Measurements from ENCODE around the gene ZNF821. TPM values are rescaled to one million over a fixed set of nuclear protein-coding genes. Genes with fewer than 3 reads are reported as not detected.

ZNF821 gene
- total RNA-seq, 1 experiment from 2014 or later = 4.9 TPM

DNA sequence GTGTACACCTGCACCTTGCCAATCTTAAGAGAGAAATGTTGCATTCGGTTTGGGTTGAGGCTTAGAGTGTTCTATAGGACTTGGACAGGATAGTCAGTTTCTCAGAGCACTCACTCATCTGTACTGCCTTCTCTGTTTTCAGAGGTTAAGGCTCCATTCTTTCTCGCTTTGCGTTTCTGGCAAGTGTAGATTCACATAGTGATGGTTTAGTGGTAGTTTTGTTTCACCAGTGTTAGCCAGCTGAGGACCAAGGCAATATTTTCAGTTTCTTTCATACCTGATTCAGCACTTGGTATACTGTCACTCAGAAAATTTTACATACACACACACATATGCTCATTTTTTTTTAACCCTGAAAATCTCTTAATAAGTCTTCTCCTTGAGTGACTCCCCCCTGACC, 36.9 kb downstream of the ZNF821 start:
- POLR2A ChIA-PET = no interaction called here
- RAD21 ChIA-PET (ENCODE audit: low non-redundant PET in 1 of 2, low total read pairs in 2 of 2, uncharacterized antibody in 2 of 2, unreplicated experiment in 2 of 2) = no interaction called here

More for the DNA sequence above, 36.9 kb downstream of the ZNF821 start:
- Histone ChIP-seq H3K9me3 (ENCODE audit: control insufficient read depth in 1 of 2, insufficient read depth in 1 of 2, low read depth in 1 of 2, low read length in 2 of 2) (no peaks in the 10 kb centered on the region), H3K36me3 (ENCODE audit: control insufficient read depth in 1 of 2, insufficient read depth in 2 of 2, low read length in 2 of 2) (peaks cover 11 to 14% of the 10 kb centered on the region in 2 experiments; a peak in 3 of 4 replicates), H3K4me1 (ENCODE audit: control insufficient read depth in 1 of 2, insufficient read depth in 2 of 2, low read length in 2 of 2) (peaks cover 6 to 23% of the 10 kb centered on the region in 2 experiments), H3K9ac (ENCODE audit: low read length) (peak overlapping the region; percentile 87), H3K4me2 (ENCODE audit: low read length) (peak overlapping the region; percentile 74), H3K79me2 (ENCODE audit: insufficient read depth, low read length) (peaks cover 29% of the 10 kb centered on the region), H4K20me1 (ENCODE audit: insufficient read depth) (no peaks in the 10 kb centered on the region), H2AFZ (ENCODE audit: low read depth, low read length, poor library complexity, severe bottlenecking) (no peak overlapping the region), H3K9me2 (ENCODE audit: insufficient read depth) (no peaks in the 10 kb centered on the region), H3K27me3 (ENCODE audit: insufficient read depth, low read length) (no peaks in the 10 kb centered on the region), H3K4me3 (replicated peaks in 1 of 2; ENCODE audit: low read depth in 1 of 2, low read length in 2 of 2) (peak overlapping the region; percentile 88 to 94), H3K27ac (ENCODE audit: low read depth, low read length) (no peak overlapping the region)
- no peak for DNase-seq (ENCODE audit: low read depth, low spot score)
- TF ChIP-seq, protein P1, sequence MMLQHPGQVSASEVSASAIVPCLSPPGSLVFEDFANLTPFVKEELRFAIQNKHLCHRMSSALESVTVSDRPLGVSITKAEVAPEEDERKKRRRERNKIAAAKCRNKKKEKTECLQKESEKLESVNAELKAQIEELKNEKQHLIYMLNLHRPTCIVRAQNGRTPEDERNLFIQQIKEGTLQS (IDR thresholded peaks at IDR 0.05) = no peak
- TF ChIP-seq ZNF274 (IDR thresholded peaks at IDR 0.05; ENCODE audit: low read depth, low read length) (no peak), JUND (IDR thresholded peaks at IDR 0.05) (no peak), SP1 (IDR thresholded peaks at IDR 0.05; ENCODE audit: low read depth) (no peak), EZH2phosphoT487 (IDR thresholded peaks at IDR 0.05; ENCODE audit: borderline replicate concordance) (no peak), EZH2 (IDR thresholded peaks at IDR 0.05) (no peak), POLR2AphosphoS5 (IDR thresholded peaks at IDR 0.05; ENCODE audit: low read depth, low read length) (no peak)
- TF ChIP-seq, protein P2, sequence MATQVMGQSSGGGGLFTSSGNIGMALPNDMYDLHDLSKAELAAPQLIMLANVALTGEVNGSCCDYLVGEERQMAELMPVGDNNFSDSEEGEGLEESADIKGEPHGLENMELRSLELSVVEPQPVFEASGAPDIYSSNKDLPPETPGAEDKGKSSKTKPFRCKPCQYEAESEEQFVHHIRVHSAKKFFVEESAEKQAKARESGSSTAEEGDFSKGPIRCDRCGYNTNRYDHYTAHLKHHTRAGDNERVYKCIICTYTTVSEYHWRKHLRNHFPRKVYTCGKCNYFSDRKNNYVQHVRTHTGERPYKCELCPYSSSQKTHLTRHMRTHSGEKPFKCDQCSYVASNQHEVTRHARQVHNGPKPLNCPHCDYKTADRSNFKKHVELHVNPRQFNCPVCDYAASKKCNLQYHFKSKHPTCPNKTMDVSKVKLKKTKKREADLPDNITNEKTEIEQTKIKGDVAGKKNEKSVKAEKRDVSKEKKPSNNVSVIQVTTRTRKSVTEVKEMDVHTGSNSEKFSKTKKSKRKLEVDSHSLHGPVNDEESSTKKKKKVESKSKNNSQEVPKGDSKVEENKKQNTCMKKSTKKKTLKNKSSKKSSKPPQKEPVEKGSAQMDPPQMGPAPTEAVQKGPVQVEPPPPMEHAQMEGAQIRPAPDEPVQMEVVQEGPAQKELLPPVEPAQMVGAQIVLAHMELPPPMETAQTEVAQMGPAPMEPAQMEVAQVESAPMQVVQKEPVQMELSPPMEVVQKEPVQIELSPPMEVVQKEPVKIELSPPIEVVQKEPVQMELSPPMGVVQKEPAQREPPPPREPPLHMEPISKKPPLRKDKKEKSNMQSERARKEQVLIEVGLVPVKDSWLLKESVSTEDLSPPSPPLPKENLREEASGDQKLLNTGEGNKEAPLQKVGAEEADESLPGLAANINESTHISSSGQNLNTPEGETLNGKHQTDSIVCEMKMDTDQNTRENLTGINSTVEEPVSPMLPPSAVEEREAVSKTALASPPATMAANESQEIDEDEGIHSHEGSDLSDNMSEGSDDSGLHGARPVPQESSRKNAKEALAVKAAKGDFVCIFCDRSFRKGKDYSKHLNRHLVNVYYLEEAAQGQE (IDR thresholded peaks at IDR 0.05; ENCODE audit: low read depth) = no peak
- TF ChIP-seq, protein P3, sequence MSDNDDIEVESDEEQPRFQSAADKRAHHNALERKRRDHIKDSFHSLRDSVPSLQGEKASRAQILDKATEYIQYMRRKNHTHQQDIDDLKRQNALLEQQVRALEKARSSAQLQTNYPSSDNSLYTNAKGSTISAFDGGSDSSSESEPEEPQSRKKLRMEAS (IDR thresholded peaks at IDR 0.05) = no peak
- no TSS peak for BruUV-seq (replicated peaks)
- no peak for ATAC-seq
- intact Hi-C loops (cut with micrococcal nuclease) = no loop called here
- CTCF ChIA-PET = no interaction called here
